Spleen (tissue), 7 donors: Measurements from ENCODE around the gene PNPO.

Experiments used
- CTCF ChIP-seq, 11 experiments: fragments of 200-600 bp in 7 of 11; fragments of 450-650 bp in 4 of 11; sonication (generic) in 4 of 11; IDR thresholded peaks in 8 of 11; conservative IDR thresholded peaks in 3 of 11; 1 replicate in 7 of 11; 2 replicates in 4 of 11; pipeline versions ENCODE4 v1.4.0 to v1.8.0; 2016 to 2021; ENCODE audit warnings: antibody characterized with exemption in 11 of 11, inconsistent platforms in 4 of 11, mild to moderate bottlenecking in 1 of 11
- POLR2A ChIP-seq, 3 donors: fragments of 450-650 bp; IDR thresholded peaks; one replicate each; pipeline ENCODE4 v1.5.1; 2017; ENCODE audit warnings: antibody characterized with exemption in 3 of 3, mild to moderate bottlenecking in 1 of 3
- donor health status: DM: no; HTN: no; CAD: no; lungs with moderate emphysema.
- donor health status: DM: no; HTN: no; CAD: no.
- donor health status: DM: no; HTN: no; CAD: no.

GRCh38 chr17:47942568-47942967, 1.2 kb downstream of the PNPO start:
- TF ChIP-seq CTCF (IDR thresholded peaks at IDR 0.05 in 8 of 11, conservative IDR thresholded peaks at IDR 0.05 in 3 of 11) (no peak), POLR2A (IDR thresholded peaks at IDR 0.05) (no peak)
